GM23338 (cell line): ENCODE measurements around the gene IQSEC2. TPM values are rescaled to one million over a fixed set of nuclear protein-coding genes. Genes with fewer than 3 reads are reported as not detected.

Source experiments
- ATAC-seq: fragments of 200-7000 bp; cut with Tn5 transposase; 3 replicates; pipeline ENCODE4 v1.9.1; 2020
- DNase-seq: peaks from one replicate; pipeline ENCODE4 v3.0.0-alpha.2; 2015; ENCODE audit warnings: low spot score
- H2AFZ ChIP-seq: fragments of 200-600 bp; sonication (generic); 2 replicates; pipeline ENCODE4 v1.8.0; 2016; ENCODE audit warnings: antibody characterized with exemption, mild to moderate bottlenecking, moderate library complexity
- H3F3A ChIP-seq: fragments of 200-600 bp; sonication (generic); replicated peaks from 2 replicates; pipeline ENCODE4 v1.8.0; 2017; ENCODE audit warnings: antibody characterized with exemption, mixed run types, low read depth
- H3K27ac ChIP-seq: fragments of 200-600 bp; sonication (generic); 2 replicates; pipeline ENCODE4 v1.6.1; 2016; ENCODE audit warnings: low read depth
- H3K27me3 ChIP-seq: fragments of 200-600 bp; sonication (generic); 2 replicates; pipeline ENCODE4 v1.8.0; 2016; ENCODE audit warnings: mild to moderate bottlenecking, mixed run types, moderate library complexity; ENCODE audit not compliant: insufficient read depth
- H3K36me3 ChIP-seq: fragments of 200-600 bp; sonication (generic); 2 replicates; pipeline ENCODE4 v1.8.0; 2016; ENCODE audit warnings: mild to moderate bottlenecking; ENCODE audit not compliant: insufficient read depth
- H3K4me1 ChIP-seq: fragments of 200-600 bp; sonication (generic); 2 replicates; pipeline ENCODE4 v1.8.0; 2016; ENCODE audit warnings: mild to moderate bottlenecking, moderate library complexity; ENCODE audit not compliant: insufficient read depth
- H3K4me2 ChIP-seq: fragments of 200-600 bp; sonication (generic); 2 replicates; pipeline ENCODE4 v1.7.1; 2017; ENCODE audit warnings: mixed run types
- H3K4me3 ChIP-seq: fragments of 200-600 bp; sonication (generic); 2 replicates; pipeline ENCODE4 v1.6.1; 2016; ENCODE audit warnings: mixed run types
- H3K79me2 ChIP-seq: fragments of 200-600 bp; sonication (generic); replicated peaks from 2 replicates; pipeline ENCODE4 v1.8.0; 2017; ENCODE audit warnings: mild to moderate bottlenecking; ENCODE audit not compliant: insufficient read depth
- H3K9me2 ChIP-seq: fragments of 200-600 bp; sonication (generic); 2 replicates; pipeline ENCODE4 v1.8.0; 2017; ENCODE audit not compliant: insufficient read depth
- H4K20me1 ChIP-seq: fragments of 200-600 bp; sonication (generic); replicated peaks from 2 replicates; pipeline ENCODE4 v1.8.0; 2017; ENCODE audit warnings: mild to moderate bottlenecking; ENCODE audit not compliant: insufficient read depth
- H3K27ac Mint-ChIP-seq: 2 replicates; pipeline ENCODE4 v1.8.0; 2020; ENCODE audit warnings: inconsistent platforms, mild to moderate bottlenecking, moderate library complexity, mixed read lengths
- H3K27me3 Mint-ChIP-seq: 3 replicates; pipeline ENCODE4 v1.8.0; 2022; ENCODE audit warnings: low read depth, mild to moderate bottlenecking, moderate library complexity, mixed read lengths, inconsistent platforms; ENCODE audit not compliant: insufficient read depth, poor library complexity
- H3K36me3 Mint-ChIP-seq: 3 replicates; pipeline ENCODE4 v1.8.0; 2021; ENCODE audit warnings: low read depth, mild to moderate bottlenecking, inconsistent platforms, moderate library complexity, mixed read lengths
- H3K4me1 Mint-ChIP-seq: 3 replicates; pipeline ENCODE4 v1.8.0; 2020; ENCODE audit warnings: mild to moderate bottlenecking, inconsistent platforms, mixed read lengths
- H3K4me3 Mint-ChIP-seq: 3 replicates; pipeline ENCODE4 v1.8.0; 2021; ENCODE audit warnings: moderate library complexity, mild to moderate bottlenecking, inconsistent platforms, mixed read lengths
- H3K9me3 Mint-ChIP-seq: 3 replicates; pipeline ENCODE4 v1.8.0; 2020; ENCODE audit warnings: moderate library complexity, mild to moderate bottlenecking, inconsistent platforms, mixed read lengths
- CREB1 ChIP-seq: fragments of 250-450 bp; sonication (Bioruptor Pico); IDR thresholded peaks from 2 replicates; pipeline ENCODE4 v1.5.0; 2020; ENCODE audit warnings: low read depth, mild to moderate bottlenecking, moderate library complexity
- CTCF ChIP-seq, 2 experiments: fragments of 200-600 bp in 1 of 2; sonication (generic) in 1 of 2; conservative IDR thresholded peaks; 2 replicates each; pipeline versions ENCODE4 v1.5.1 to v1.6.1; 2016 to 2017; ENCODE audit warnings: antibody characterized with exemption in 2 of 2, low read depth in 2 of 2, mild to moderate bottlenecking in 2 of 2, moderate library complexity in 1 of 2
- EZH2phosphoT487 ChIP-seq: fragments of 200-600 bp; sonication (generic); IDR thresholded peaks from one replicate; pipeline ENCODE4 v1.8.1; 2018; ENCODE audit warnings: antibody characterized with exemption; ENCODE audit not compliant: unreplicated experiment
- JUNB ChIP-seq: IDR thresholded peaks from one replicate; pipeline ENCODE4 v1.6.1; 2016; ENCODE audit warnings: antibody characterized with exemption; ENCODE audit not compliant: unreplicated experiment
- NANOG ChIP-seq: IDR thresholded peaks from 2 replicates; pipeline ENCODE4 v1.6.1; 2016; ENCODE audit warnings: antibody characterized with exemption, borderline replicate concordance
- POLR2AphosphoS5 ChIP-seq: IDR thresholded peaks from 2 replicates; pipeline ENCODE4 v1.6.1; 2016; ENCODE audit warnings: antibody characterized with exemption, low read depth
- REST ChIP-seq: IDR thresholded peaks from one replicate; pipeline ENCODE4 v1.6.1; 2018; ENCODE audit warnings: antibody characterized with exemption; ENCODE audit not compliant: unreplicated experiment
- STAT1 ChIP-seq: IDR thresholded peaks from one replicate; pipeline ENCODE4 v1.6.1; 2016; ENCODE audit warnings: antibody characterized with exemption; ENCODE audit not compliant: unreplicated experiment
- ZNF331 ChIP-seq: fragments of 250-450 bp; sonication (Bioruptor Pico); IDR thresholded peaks from 2 replicates; pipeline ENCODE4 v1.5.0; 2020; ENCODE audit warnings: low read depth, mild to moderate bottlenecking, moderate library complexity
- ZNF462 ChIP-seq: fragments of 250-450 bp; sonication (Bioruptor Pico); IDR thresholded peaks from 2 replicates; pipeline ENCODE4 v1.5.0; 2020; ENCODE audit warnings: mild to moderate bottlenecking, moderate library complexity
- polyA plus RNA-seq: library from polyadenylated mRNA; unstranded; fragments of >200 nt; fragmentation: Nextera tagmentation; extraction: Ambion mirVana; gene quantifications from 2 replicates; pipeline ENCODE4 v1.2.1, GENCODE V29; 2016
- total RNA-seq: library from RNA; depleted of rRNA; stranded (reverse); fragments of >200 nt; shearing (Covaris generic); gene quantifications from 2 replicates; pipeline ENCODE4 v1.2.3, GENCODE V29; 2014

Gene IQSEC2
- total and polyA plus RNA-seq, 2 experiments from 2014 or later: 12.3 to 92.2 TPM

- no peak for TF ChIP-seq ZNF462
- TF ChIP-seq CTCF (conservative IDR thresholded peaks at IDR 0.05; ENCODE audit: low read depth in 2 of 2): no peak
- no peak for TF ChIP-seq STAT1
- no peak for TF ChIP-seq POLR2AphosphoS5
These were observed 14.5 kb downstream of the IQSEC2 start (continued) for GRCh38 chrX:53266914-53267313.

GRCh38 chrX:53265771-53266574 lies 15.4 kb downstream of the IQSEC2 start:
- H3K27ac Mint-ChIP-seq: no peak overlapping the region
- ATAC-seq: no peak
- Histone ChIP-seq H3K27me3 (no peaks in the 10 kb centered on the region), H3K4me1 (no peaks in the 10 kb centered on the region), H3K27ac (no peak overlapping the region), H3K4me2 (no peak overlapping the region), H3K79me2 (no peaks in the 10 kb centered on the region; the same call in 1 of the 2 replicates), H3K9me2 (no peaks in the 10 kb centered on the region), H3K36me3 (no peaks in the 10 kb centered on the region), H3K4me3 (no peak overlapping the region), H3F3A (no peaks in the 10 kb centered on the region), H4K20me1 (no peaks in the 10 kb centered on the region), H2AFZ (no peak overlapping the region)
- DNase-seq: no peak
- H3K27me3 Mint-ChIP-seq: no peaks in the 10 kb centered on the region
- peaks cover 2% of the 10 kb centered on the region; the same call in 1 of the 3 replicates for H3K9me3 Mint-ChIP-seq
- H3K4me3 Mint-ChIP-seq: no peak overlapping the region; the same call in 2 of the 3 replicates
- H3K4me1 Mint-ChIP-seq: peaks cover 17% of the 10 kb centered on the region
- peaks cover 2% of the 10 kb centered on the region; the same call in 1 of the 3 replicates for H3K36me3 Mint-ChIP-seq
- TF ChIP-seq STAT1 (no peak), NANOG (no peak), EZH2phosphoT487 (no peak), ZNF331 (CRISPR knock-in tag) (no peak), CTCF (conservative IDR thresholded peaks at IDR 0.05; ENCODE audit: low read depth in 2 of 2) (no peak), JUNB (no peak), CREB1 (CRISPR knock-in tag) (no peak), REST (no peak), POLR2AphosphoS5 (no peak)
